T-helper 1 cell treated with Interleukin-12 subunit alpha and Interleukin-12 subunit beta and Interleukin-4 antibody, amounts not matched to agents 30 ng/mL and 1 ng/mL, for 36 hours (primary cell): ENCODE results near the gene SLC31A1. TPM values are rescaled to one million over a fixed set of nuclear protein-coding genes. Genes with fewer than 3 reads are reported as not detected.

Experiments
- intact Hi-C: fragments of 100-400 bp; cut with micrococcal nuclease; formaldehyde crosslinking; loops from one replicate; pipeline ENCODE4 v1.15.1; 2024
- total RNA-seq: library from RNA; stranded (reverse); gene quantifications from 2 replicates; pipeline ENCODE4 v1.2.3, GENCODE V29; 2022

The SLC31A1 gene
- total RNA-seq, 1 donor from 2014 or later, result 9.4 TPM

- intact Hi-C loops, result no loop called here
Measured at GRCh38 chr9:113299800-113300292, 78.5 kb downstream of the SLC31A1 start.

GRCh38 chr9:113301548-113301947 is 80.2 kb downstream of the SLC31A1 start:
- intact Hi-C loops, result no loop called here

DNA sequence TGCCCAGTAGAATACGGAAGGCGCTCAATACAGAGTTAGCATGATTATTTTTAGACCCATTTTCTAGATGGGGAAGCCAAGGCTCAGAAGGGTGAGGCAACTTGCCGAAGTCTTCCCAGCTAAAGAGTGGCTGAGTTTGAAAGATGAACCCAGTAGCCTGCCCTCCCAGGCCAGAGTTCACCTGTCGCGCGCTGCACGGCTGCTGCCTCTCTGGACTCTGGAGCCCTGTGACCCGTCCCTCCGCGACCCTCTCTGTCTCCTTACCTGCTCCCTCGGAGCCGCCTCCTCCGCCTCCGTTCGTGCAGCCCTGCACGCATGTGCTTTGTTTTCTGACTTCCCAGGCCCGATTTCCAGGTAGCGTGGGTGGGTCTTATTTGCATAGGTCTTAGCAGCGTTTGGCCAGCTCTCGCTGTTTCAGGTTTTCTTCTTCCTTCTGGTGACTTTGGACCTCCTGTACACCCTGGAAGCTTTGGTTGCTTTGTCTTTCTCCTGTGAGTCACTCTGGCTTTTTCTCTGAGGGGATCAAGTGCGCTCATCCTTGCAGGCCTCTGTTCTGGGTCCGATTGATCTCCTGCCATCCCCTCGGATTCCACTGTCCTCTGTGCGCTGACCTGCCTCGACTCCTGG is 81.6 kb downstream of the SLC31A1 start, which contains the start of gene RNF183:
TSS of gene RNF183 (minus strand) at position 585 of the 627 bp plus-strand sequence. CDS start 5,192 bp downstream, outside the sequence.
- intact Hi-C loops, result no loop called here

GRCh38 chr9:113306566-113306965 is 85.2 kb downstream of the SLC31A1 start:
- intact Hi-C loops, result no loop called here

- intact Hi-C loops, result no loop called here
Measured at GRCh38 chr9:113307396-113307975, 86.1 kb downstream of the SLC31A1 start.

- intact Hi-C loops, result loop anchor here (1.0 kb wide), 6 partner anchors 35 to 349 kb away; partner anchors contain the start of genes ALAD and HDHD3
Measured at GRCh38 chr9:113309204-113309813, 88.0 kb downstream of the SLC31A1 start.

GRCh38 chr9:113310538-113310937 is 89.2 kb downstream of the SLC31A1 start:
- intact Hi-C loops, result no loop called here

- intact Hi-C loops, result no loop called here
Measured at GRCh38 chr9:113311961-113312360, 90.6 kb downstream of the SLC31A1 start.

- intact Hi-C loops, result no loop called here
Measured at GRCh38 chr9:113313261-113313660, 91.9 kb downstream of the SLC31A1 start.

Other genes starting within 250 kb of the SLC31A1 start
- 0.15 TPM in 1 of 2 replicates, not detected in the other for gene ZNF883, start 209.4 kb upstream of the SLC31A1 start, total RNA-seq
- gene ZFP37, start 164.8 kb upstream of the SLC31A1 start, total RNA-seq, result 0.10 and 0.15 TPM in 2 replicates
- gene SLC31A2, start 70.5 kb upstream of the SLC31A1 start, total RNA-seq, result 5.0 and 5.2 TPM in 2 replicates
- 41.0 and 43.7 TPM in 2 replicates for gene FKBP15, start 267 bp upstream of the SLC31A1 start, total RNA-seq
- gene CDC26, start 54.0 kb downstream of the SLC31A1 start, total RNA-seq, result 35.7 and 37.5 TPM in 2 replicates
- gene PRPF4, start 54.1 kb downstream of the SLC31A1 start, total RNA-seq, result 34.8 and 36.4 TPM in 2 replicates
- gene RNF183, start 81.8 kb downstream of the SLC31A1 start, total RNA-seq, result 0.34 TPM in 1 of 2 replicates, not detected in the other
- 1.2 and 2.0 TPM in 2 replicates for gene WDR31, start 118.7 kb downstream of the SLC31A1 start, total RNA-seq
- gene BSPRY, start 128.0 kb downstream of the SLC31A1 start, total RNA-seq, result 10.9 and 11.4 TPM in 2 replicates
- gene HDHD3, start 155.4 kb downstream of the SLC31A1 start, total RNA-seq, result 21.0 and 22.3 TPM in 2 replicates
- gene ALAD, start 179.7 kb downstream of the SLC31A1 start, total RNA-seq, result 32.0 and 34.7 TPM in 2 replicates
- 75.7 and 77.1 TPM in 2 replicates for gene POLE3, start 189.1 kb downstream of the SLC31A1 start, total RNA-seq
- gene C9orf43, start 189.2 kb downstream of the SLC31A1 start, total RNA-seq, result 0.22 and 0.49 TPM in 2 replicates
- 31.2 and 35.9 TPM in 2 replicates for gene RGS3, start 242.2 kb downstream of the SLC31A1 start, total RNA-seq